ENCODE measurements around the gene ILF3.

The ILF3 gene

GRCh38 chr19:10730932-10731331 is 76.8 kb downstream of the ILF3 start:
- DNase-seq (ENCODE audit: low spot score) = no peak

GRCh38 chr19:10735741-10736140 is 81.6 kb downstream of the ILF3 start:
- no peak for DNase-seq (ENCODE audit: low spot score)

- DNase-seq (ENCODE audit: low spot score) = no peak
Measured at GRCh38 chr19:10736189-10736588, 82.0 kb downstream of the ILF3 start.

- DNase-seq (ENCODE audit: low spot score) = no peak
Measured at GRCh38 chr19:10736916-10737551, 82.9 kb downstream of the ILF3 start.

- DNase-seq (ENCODE audit: low spot score) = no peak
Measured at GRCh38 chr19:10737722-10738121, 83.6 kb downstream of the ILF3 start.

GRCh38 chr19:10740798-10741197 is 86.7 kb downstream of the ILF3 start:
- no peak for DNase-seq (ENCODE audit: low spot score)
